Measurements from ENCODE around the gene HMGN4.

- TF ChIP-seq CTCF (conservative IDR thresholded peaks at IDR 0.05; ENCODE audit: low read depth, low read length) (no peak), EZH2phosphoT487 (IDR thresholded peaks at IDR 0.05; ENCODE audit: borderline replicate concordance, low read length) (no peak)
Measured at GRCh38 chr6:26554697-26555504, 16.7 kb downstream of the HMGN4 start.
